Tongue (tissue), 2 donors: ENCODE results near the gene RTCA. TPM values are rescaled to one million over a fixed set of nuclear protein-coding genes. Genes with fewer than 3 reads are reported as not detected.

Experiments
- small RNA-seq: library from RNA; depleted of rRNA; stranded (forward); fragments of <200 nt; gene quantifications from one replicate; pipeline ENCODE3, GENCODE V24; 2014; ENCODE audit warnings: low replicate concordance
- total RNA-seq: library from RNA; depleted of rRNA; stranded (reverse); fragments of >200 nt; gene quantifications from one replicate; pipeline ENCODE4 v1.2.3, GENCODE V29; 2014

The RTCA gene
- total RNA-seq, 1 donor from 2014 or later: 30.6 TPM

Small RNAs within 50 kb of the gene (small RNA-seq; reads per million reads assigned to genes)
- not detected for gene AL445928.1
- not detected for gene MIR553

Other genes starting within 250 kb of the RTCA start
- 3.9 TPM for gene SASS6, start 133.3 kb upstream of the RTCA start, total RNA-seq
- gene TRMT13, start 133.1 kb upstream of the RTCA start, total RNA-seq: 32.6 TPM
- gene LRRC39, start 88.0 kb upstream of the RTCA start, total RNA-seq: 132 TPM
- gene DBT, start 16.4 kb upstream of the RTCA start, total RNA-seq: 11.0 TPM
- gene CDC14A, start 86.3 kb downstream of the RTCA start, total RNA-seq: 12.8 TPM